Ishikawa (cell line): ENCODE data around the gene ANKLE1.

Experiments
- CEBPB ChIP-seq: IDR thresholded peaks from 2 replicates; pipeline ENCODE4 v1.6.1; 2012
- REST ChIP-seq: IDR thresholded peaks from 2 replicates; pipeline ENCODE4 v1.6.1; 2012; ENCODE audit warnings: low read depth, mild to moderate bottlenecking
- TCF12 ChIP-seq: IDR thresholded peaks from 2 replicates; pipeline ENCODE4 v1.6.1; 2012; ENCODE audit warnings: low read depth
- USF1 ChIP-seq: IDR thresholded peaks from 2 replicates; pipeline ENCODE4 v1.6.1; 2012
- YY1 ChIP-seq: IDR thresholded peaks from 2 replicates; pipeline ENCODE4 v1.6.1; 2012; ENCODE audit warnings: low read depth

GRCh38 chr19:17268754-17269153, 12.9 kb upstream of the ANKLE1 start:
- TF ChIP-seq USF1: no peak
- TF ChIP-seq REST: no peak
- no peak for TF ChIP-seq CEBPB
- no peak for TF ChIP-seq YY1
- no peak for TF ChIP-seq TCF12
